IMR-90 (cell line): ENCODE measurements around the gene JADE2. TPM values are rescaled to one million over a fixed set of nuclear protein-coding genes. Genes with fewer than 3 reads are reported as not detected.
A peak's percentile ranks its signal among the peaks of the same experiment; 100 is the strongest.

ENCODE experiments used
- ATAC-seq: fragments of 200-7000 bp; cut with Tn5 transposase; 2 replicates; pipeline ENCODE4 v1.9.1; 2020; ENCODE audit warnings: low read depth, mild to moderate bottlenecking, moderate library complexity
- BruUV-seq: library from RNA; stranded (reverse); fragments of 400-500 nt; replicated peaks from 2 replicates; lab custom pipeline; 2021; lab: Mats Ljungman, UMichigan
- CTCF ChIA-PET: fragments of 300-600 bp; formaldehyde crosslinking; extraction: SDS; loops from one replicate; lab custom pipeline; 2021; ENCODE audit warnings: antibody characterized with exemption; lab: Yijun Ruan, JAX
- POLR2A ChIA-PET: fragments of 300-600 bp; sonication (Branson Sonifier 250); formaldehyde crosslinking; loops from one replicate; lab custom pipeline; 2022; ENCODE audit warnings: antibody characterized with exemption; ENCODE audit not compliant: unreplicated experiment; lab: Charles Lee
- DNase-seq: peaks from one replicate; pipeline ENCODE4 v3.0.0; 2013
- H2AFZ ChIP-seq: replicated peaks from 2 replicates; pipeline ENCODE3; 2013; ENCODE audit warnings: low read length, mild to moderate bottlenecking; ENCODE audit not compliant: poor library complexity
- H2AK5ac ChIP-seq: 2 replicates; pipeline ENCODE4 v1.6.1; 2013; ENCODE audit warnings: low read depth, low read length, inconsistent platforms
- H2AK9ac ChIP-seq: replicated peaks from 2 replicates; pipeline ENCODE3; 2013; ENCODE audit warnings: mild to moderate bottlenecking, low read depth, low read length, moderate library complexity; ENCODE audit not compliant: poor library complexity
- H2BK120ac ChIP-seq: 2 replicates; pipeline ENCODE4 v1.6.1; 2013; ENCODE audit warnings: low read depth, low read length, inconsistent platforms
- H2BK15ac ChIP-seq: 3 replicates; pipeline ENCODE4 v1.6.1; 2013; ENCODE audit warnings: low read depth, low read length, inconsistent platforms
- H2BK20ac ChIP-seq: 2 replicates; pipeline ENCODE4 v1.6.1; 2013; ENCODE audit warnings: low read depth, mild to moderate bottlenecking, inconsistent platforms, low read length, moderate library complexity
- H2BK5ac ChIP-seq: 2 replicates; pipeline ENCODE4 v1.6.1; 2013; ENCODE audit warnings: mild to moderate bottlenecking, low read depth, low read length, inconsistent platforms; ENCODE audit not compliant: poor library complexity, severe bottlenecking
- H3K14ac ChIP-seq: replicated peaks from 2 replicates; pipeline ENCODE4 v1.6.1; 2013; ENCODE audit warnings: low read depth, low read length, inconsistent platforms
- H3K18ac ChIP-seq: 2 replicates; pipeline ENCODE4 v1.6.1; 2013; ENCODE audit warnings: low read depth, low read length, control low read depth
- H3K23ac ChIP-seq: 2 replicates; pipeline ENCODE4 v1.6.1; 2013; ENCODE audit warnings: low read depth, low read length, inconsistent platforms
- H3K27ac ChIP-seq: 2 replicates; pipeline ENCODE4 v1.5.1; 2013; ENCODE audit warnings: mild to moderate bottlenecking, control low read depth, low read length; ENCODE audit not compliant: insufficient read depth
- H3K27me3 ChIP-seq: 2 replicates; pipeline ENCODE4 v1.6.1; 2013; ENCODE audit warnings: low read length; ENCODE audit not compliant: control insufficient read depth, insufficient read depth
- H3K36me3 ChIP-seq: 2 replicates; pipeline ENCODE4 v1.6.1; 2013; ENCODE audit warnings: low read length, mixed read lengths; ENCODE audit not compliant: control insufficient read depth, insufficient read depth
- H3K4ac ChIP-seq: 2 replicates; pipeline ENCODE4 v1.6.1; 2013; ENCODE audit warnings: low read depth, low read length, inconsistent platforms
- H3K4me1 ChIP-seq: 2 replicates; pipeline ENCODE4 v1.6.1; 2013; ENCODE audit warnings: low read length, mixed read lengths; ENCODE audit not compliant: control insufficient read depth, insufficient read depth
- H3K4me2 ChIP-seq: 2 replicates; pipeline ENCODE4 v1.6.1; 2013; ENCODE audit warnings: low read depth, mild to moderate bottlenecking, control low read depth, low read length, moderate library complexity
- H3K4me3 ChIP-seq: 2 replicates; pipeline ENCODE4 v1.5.1; 2013; ENCODE audit warnings: low read depth, mild to moderate bottlenecking, control low read depth, low read length, moderate library complexity; ENCODE audit not compliant: insufficient read depth
- H3K56ac ChIP-seq: 2 replicates; pipeline ENCODE4 v1.6.1; 2013; ENCODE audit warnings: low read length, inconsistent platforms; ENCODE audit not compliant: insufficient read depth; ENCODE audit errors: extremely low read depth
- H3K79me1 ChIP-seq, 2 experiments: 2 replicates each; pipeline ENCODE4 v1.6.1; 2013; ENCODE audit warnings: low read length in 2 of 2, inconsistent platforms in 1 of 2, low read depth in 1 of 2
- H3K9ac ChIP-seq: 2 replicates; pipeline ENCODE4 v1.6.1; 2013; ENCODE audit warnings: low read depth, low read length, control low read depth
- H3K9me1 ChIP-seq: 2 replicates; pipeline ENCODE4 v1.6.1; 2013; ENCODE audit warnings: low read length, inconsistent platforms; ENCODE audit not compliant: insufficient read depth
- H3K9me3 ChIP-seq: 2 replicates; pipeline ENCODE4 v1.6.1; 2013; ENCODE audit warnings: low read length; ENCODE audit not compliant: control insufficient read depth, insufficient read depth
- H4K20me1 ChIP-seq: 2 replicates; pipeline ENCODE4 v1.6.1; 2013; ENCODE audit warnings: low read length, inconsistent platforms; ENCODE audit not compliant: insufficient read depth
- H4K5ac ChIP-seq: 2 replicates; pipeline ENCODE4 v1.6.1; 2013; ENCODE audit warnings: mild to moderate bottlenecking, low read depth, low read length, control low read depth
- H4K8ac ChIP-seq, 2 experiments: 2 replicates each; pipeline ENCODE4 v1.6.1; 2013; ENCODE audit warnings: low read depth in 2 of 2, low read length in 2 of 2, control low read depth in 1 of 2, inconsistent platforms in 1 of 2
- H4K91ac ChIP-seq: 2 replicates; pipeline ENCODE4 v1.6.1; 2013; ENCODE audit warnings: low read depth, low read length, inconsistent platforms; ENCODE audit not compliant: insufficient read depth
- BHLHE40 ChIP-seq: fragments of 150-350 bp; IDR thresholded peaks from 2 replicates; pipeline ENCODE4 v1.6.1; 2016; ENCODE audit warnings: mild to moderate bottlenecking, low read depth, low read length
- CEBPB ChIP-seq: IDR thresholded peaks from 2 replicates; pipeline ENCODE4 v1.6.1; 2012; ENCODE audit warnings: low read depth, low read length, improper control_type of control experiment
- CHD1 ChIP-seq: IDR thresholded peaks from 2 replicates; pipeline ENCODE4 v1.6.1; 2012; ENCODE audit warnings: low read depth, low read length, improper control_type of control experiment
- FOS ChIP-seq: fragments of 150-350 bp; IDR thresholded peaks from 2 replicates; pipeline ENCODE4 v1.6.1; 2016; ENCODE audit warnings: low read depth, low read length
- MAFK ChIP-seq: IDR thresholded peaks from 2 replicates; pipeline ENCODE4 v1.6.1; 2012; ENCODE audit warnings: low read depth, low read length, improper control_type of control experiment
- MAZ ChIP-seq: IDR thresholded peaks from 2 replicates; pipeline ENCODE4 v1.6.1; 2012; ENCODE audit warnings: low read depth, mild to moderate bottlenecking, low read length, improper control_type of control experiment, moderate library complexity, borderline replicate concordance
- MXI1 ChIP-seq: IDR thresholded peaks from 2 replicates; pipeline ENCODE4 v1.6.1; 2012; ENCODE audit warnings: low read depth, mild to moderate bottlenecking, low read length, moderate library complexity, borderline replicate concordance
- NFE2L2 ChIP-seq: fragments of 150-350 bp; IDR thresholded peaks from 2 replicates; pipeline ENCODE4 v1.6.1; 2016; ENCODE audit warnings: low read depth, mild to moderate bottlenecking, low read length
- POLR2A ChIP-seq: IDR thresholded peaks from 2 replicates; pipeline ENCODE4 v1.6.1; 2012; ENCODE audit warnings: mild to moderate bottlenecking, low read depth, low read length
- RAD21 ChIP-seq: IDR thresholded peaks from 2 replicates; pipeline ENCODE4 v1.6.1; 2012; ENCODE audit warnings: low read length, improper control_type of control experiment
- RCOR1 ChIP-seq: IDR thresholded peaks from 2 replicates; pipeline ENCODE4 v1.6.1; 2012; ENCODE audit warnings: mild to moderate bottlenecking, low read length, improper control_type of control experiment; ENCODE audit not compliant: insufficient replicate concordance
- RFX5 ChIP-seq: IDR thresholded peaks from 2 replicates; pipeline ENCODE4 v1.8.0; 2012; ENCODE audit warnings: low read depth, mild to moderate bottlenecking, low read length, moderate library complexity
- SMC3 ChIP-seq: fragments of 150-350 bp; IDR thresholded peaks from 2 replicates; pipeline ENCODE4 v1.6.1; 2016; ENCODE audit warnings: low read depth, mild to moderate bottlenecking, antibody characterized with exemption, low read length, moderate library complexity
- WGBS, 2 experiments: methylation state at CpG; one replicate each; pipeline versions ENCODE4 v1.1.5 to v1.1.7; 2013; ENCODE audit warnings: missing lambda C conversion rate in 2 of 2; ENCODE audit not compliant: insufficient read length in 1 of 2; ENCODE audit errors: extremely low coverage in 2 of 2; 5-methylcytosine and 5-hydroxymethylcytosine counted together
- dilution Hi-C: fragments of 300-500 bp; cut with HindIII; formaldehyde crosslinking; loops from one replicate; pipeline ENCODE4 v1.14.3; 2018; ENCODE audit warnings: low sequenced_read_pairs; ENCODE audit not compliant: unreplicated experiment
- in situ Hi-C: fragments of 300-500 bp; cut with MboI; formaldehyde crosslinking; loops from 3 replicates; pipeline ENCODE4 v1.14.3; 2019; ENCODE audit warnings: low sequenced_read_pairs, inconsistent platforms, mixed read lengths
- intact Hi-C: fragments of 100-400 bp; cut with micrococcal nuclease; formaldehyde crosslinking; loops from 2 replicates; pipeline ENCODE4 v1.10.0; 2022
- polyA plus RNA-seq, 3 experiments: library from polyadenylated mRNA; depleted of rRNA; stranded (reverse); fragments of >200 nt; gene quantifications; 2 replicates each; pipeline ENCODE4 v1.2.3, GENCODE V29; 2012; ENCODE audit warnings: low replicate concordance in 1 of 3
- total RNA-seq: library from RNA; depleted of rRNA; stranded (reverse); fragments of >200 nt; gene quantifications from 2 replicates; pipeline ENCODE4 v1.2.3, GENCODE V29; 2012
- TF ChIP-seq, protein P1 (sequence below): fragments of 150-350 bp; IDR thresholded peaks from 2 replicates; pipeline ENCODE4 v1.6.1; 2016; ENCODE audit warnings: low read depth, mild to moderate bottlenecking, low read length, moderate library complexity, borderline replicate concordance
- TF ChIP-seq, protein P2 (sequence below): fragments of 150-350 bp; IDR thresholded peaks from 2 replicates; pipeline ENCODE4 v1.6.1; 2017; ENCODE audit warnings: mild to moderate bottlenecking, antibody characterized with exemption, low read length, low read depth

The JADE2 gene
- total and polyA plus RNA-seq, 2 of the 4 experiments (the other 2 are of a cell fraction): 13.3 to 14.9 TPM

DNA sequence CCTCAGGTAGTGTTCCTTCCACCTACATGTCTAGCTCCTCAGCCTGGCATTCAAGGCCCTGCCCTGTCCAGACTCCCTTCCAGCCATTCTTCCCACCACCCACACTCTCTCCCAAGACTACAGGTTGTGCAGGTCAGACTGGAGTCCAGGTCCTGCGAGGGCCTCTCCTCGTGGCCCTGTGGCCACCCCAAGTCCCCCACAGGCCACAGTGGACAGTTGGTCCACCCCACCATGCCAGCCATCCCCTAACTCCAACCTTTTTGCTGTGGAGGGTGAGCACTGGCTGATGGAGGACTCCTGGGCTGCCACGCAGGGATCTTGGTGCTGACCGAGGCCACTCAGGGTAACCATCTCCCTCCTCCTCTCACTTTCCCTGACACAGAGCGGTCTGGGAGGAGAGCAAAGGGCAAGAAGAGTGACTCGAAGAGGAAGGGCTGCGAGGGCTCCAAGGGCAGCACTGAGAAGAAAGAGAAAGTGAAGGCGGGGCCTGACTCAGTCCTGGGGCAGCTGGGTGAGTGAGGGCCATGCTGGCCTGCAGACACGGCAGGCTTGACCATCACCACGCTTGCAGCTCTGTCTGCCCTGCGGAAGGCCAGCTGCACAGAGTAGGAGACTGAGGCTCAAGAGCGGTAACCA lies 51.0 kb downstream of the JADE2 start:
- peaks cover 73% of the 10 kb centered on the region for H3K36me3 ChIP-seq
- H3K4me2 ChIP-seq: no peak overlapping the region
- ATAC-seq: peak; percentile 9; the same call in 1 of the 2 replicates
- 0 out of 2 replicates have a peak overlapping the region, but pooled peaks have one; percentile 13 for H2BK120ac ChIP-seq
- peak overlapping the region; percentile 69 for H2AFZ ChIP-seq
- peaks cover 8% of the 10 kb centered on the region for H3K4me1 ChIP-seq
- H4K91ac ChIP-seq: no peak overlapping the region
- no peak overlapping the region for H3K4me3 ChIP-seq
- no peaks in the 10 kb centered on the region; the same call in 1 of the 2 replicates for H4K20me1 ChIP-seq
- no peaks in the 10 kb centered on the region for H3K9me3 ChIP-seq
- no peak overlapping the region for H2AK5ac ChIP-seq
- ChIA-PET POLR2A (no interaction called here), CTCF (interaction anchor here (0.5 to 1.0 kb wide), 3 partner anchors 22 to 212 kb away, joined by 3 to 5 read pairs (median 3); no protein-coding TSS in a partner anchor)
- no peak overlapping the region for H4K5ac ChIP-seq
- H2BK20ac ChIP-seq: no peak overlapping the region
- H3K4ac ChIP-seq: peak overlapping the region; percentile 55
- BruUV-seq: no TSS peak
- H2AK9ac ChIP-seq: peak overlapping the region; percentile 83
- H3K9me1 ChIP-seq: peaks cover 18% of the 10 kb centered on the region
- peak overlapping the region; percentile 1 for H2BK5ac ChIP-seq
- peak overlapping the region in 1 of 2 experiments; percentile 47; a peak in 1 of 4 replicates for H4K8ac ChIP-seq
- no peak overlapping the region for H3K23ac ChIP-seq
- H2BK15ac ChIP-seq: no peak overlapping the region
- 100% methylated on average over 1 of the region's 12 CpGs; no CpG with 5 or more reads in 1 of the 2 experiments for WGBS, 2 experiments
- H3K27me3 ChIP-seq: no peaks in the 10 kb centered on the region
- no peak overlapping the region for H3K14ac ChIP-seq
- no peak overlapping the region for H3K27ac ChIP-seq
- dilution Hi-C loops (no loop called here), in situ Hi-C loops (no loop called here), intact Hi-C loops (loop anchor here (1.0 kb wide), 3 partner anchors 49 to 205 kb away; partner anchors contain the start of genes CDKN2AIPNL and UBE2B)
- no peak overlapping the region for H3K9ac ChIP-seq
- H3K56ac ChIP-seq: no peak overlapping the region
- DNase-seq: no peak
- H3K18ac ChIP-seq: no peak overlapping the region
- peaks cover 0 to 26% of the 10 kb centered on the region in 2 experiments; a peak in 2 of 4 replicates for H3K79me1 ChIP-seq
- TF ChIP-seq CEBPB (no peak), NFE2L2 (no peak), CHD1 (no peak), RCOR1 (no peak), SMC3 (no peak), BHLHE40 (no peak), RAD21 (no peak), MAFK (no peak), RFX5 (no peak), MXI1 (no peak), MAZ (no peak), POLR2A (no peak), FOS (no peak)
- TF ChIP-seq, protein P1, sequence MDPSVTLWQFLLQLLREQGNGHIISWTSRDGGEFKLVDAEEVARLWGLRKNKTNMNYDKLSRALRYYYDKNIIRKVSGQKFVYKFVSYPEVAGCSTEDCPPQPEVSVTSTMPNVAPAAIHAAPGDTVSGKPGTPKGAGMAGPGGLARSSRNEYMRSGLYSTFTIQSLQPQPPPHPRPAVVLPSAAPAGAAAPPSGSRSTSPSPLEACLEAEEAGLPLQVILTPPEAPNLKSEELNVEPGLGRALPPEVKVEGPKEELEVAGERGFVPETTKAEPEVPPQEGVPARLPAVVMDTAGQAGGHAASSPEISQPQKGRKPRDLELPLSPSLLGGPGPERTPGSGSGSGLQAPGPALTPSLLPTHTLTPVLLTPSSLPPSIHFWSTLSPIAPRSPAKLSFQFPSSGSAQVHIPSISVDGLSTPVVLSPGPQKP: no peak
- TF ChIP-seq, protein P2, sequence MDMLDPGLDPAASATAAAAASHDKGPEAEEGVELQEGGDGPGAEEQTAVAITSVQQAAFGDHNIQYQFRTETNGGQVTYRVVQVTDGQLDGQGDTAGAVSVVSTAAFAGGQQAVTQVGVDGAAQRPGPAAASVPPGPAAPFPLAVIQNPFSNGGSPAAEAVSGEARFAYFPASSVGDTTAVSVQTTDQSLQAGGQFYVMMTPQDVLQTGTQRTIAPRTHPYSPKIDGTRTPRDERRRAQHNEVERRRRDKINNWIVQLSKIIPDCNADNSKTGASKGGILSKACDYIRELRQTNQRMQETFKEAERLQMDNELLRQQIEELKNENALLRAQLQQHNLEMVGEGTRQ: no peak
